ENCODE results near the gene IL31. TPM values are rescaled to one million over a fixed set of nuclear protein-coding genes. Genes with fewer than 3 reads are reported as not detected.

IL31 gene
- total RNA-seq, 1 experiment from 2014 or later = not detected

DNA sequence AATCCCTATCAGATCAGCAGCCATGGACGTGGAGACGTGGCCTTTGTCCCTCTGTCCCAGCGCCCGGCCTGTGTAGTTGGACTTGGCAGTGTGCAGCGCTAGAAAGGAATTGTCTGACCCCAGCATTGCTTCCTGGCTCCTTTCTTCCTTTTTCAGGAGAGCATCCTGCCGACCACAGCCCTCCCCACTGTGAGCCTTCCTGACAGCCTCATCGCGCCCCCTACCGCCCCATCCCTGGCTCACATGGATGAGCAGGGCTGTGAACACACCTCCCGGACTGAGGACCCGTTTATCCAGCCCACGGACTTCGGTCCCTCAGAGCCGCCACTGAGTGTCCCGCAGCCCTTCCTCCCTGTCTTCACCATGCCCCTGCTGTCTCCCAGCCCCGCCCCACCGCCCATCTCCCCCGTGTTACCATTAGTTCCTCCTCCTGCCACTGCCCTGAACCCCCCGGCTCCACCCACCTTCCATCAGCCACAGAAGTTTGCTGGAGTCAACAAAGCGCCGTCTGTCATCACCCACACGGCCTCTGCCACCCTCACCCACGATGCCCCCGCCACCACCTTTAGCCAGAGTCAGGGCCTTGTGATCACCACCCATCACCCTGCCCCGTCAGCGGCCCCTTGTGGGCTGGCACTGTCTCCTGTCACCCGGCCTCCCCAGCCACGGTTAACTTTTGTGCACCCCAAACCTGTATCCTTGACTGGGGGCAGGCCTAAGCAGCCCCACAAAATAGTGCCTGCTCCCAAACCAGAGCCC is 40.6 kb downstream of the IL31 start:
- Histone ChIP-seq H3K36me3 (ENCODE audit: insufficient read depth, low read length, poor library complexity, severe bottlenecking) (peaks cover 19% of the 10 kb centered on the region), H3K4me3 (ENCODE audit: low read depth, low read length, poor library complexity, severe bottlenecking) (no peak overlapping the region), H3K9me3 (ENCODE audit: low read depth, low read length, poor library complexity, severe bottlenecking) (no peaks in the 10 kb centered on the region), H3K27me3 (replicated peaks; ENCODE audit: insufficient read depth, low read depth, low read length, poor library complexity) (no peaks in the 10 kb centered on the region), H3K27ac (ENCODE audit: low read depth, low read length, poor library complexity, severe bottlenecking) (no peak overlapping the region), H3K4me1 (ENCODE audit: insufficient read depth, low read length, poor library complexity, severe bottlenecking) (no peaks in the 10 kb centered on the region)
- TSS peak; percentile 36 for BruUV-seq (replicated peaks)
- no peak for TF ChIP-seq EZH2 (IDR thresholded peaks at IDR 0.05; ENCODE audit: borderline replicate concordance, low read depth, low read length, poor library complexity, severe bottlenecking)
- TF ChIP-seq, protein P1, sequence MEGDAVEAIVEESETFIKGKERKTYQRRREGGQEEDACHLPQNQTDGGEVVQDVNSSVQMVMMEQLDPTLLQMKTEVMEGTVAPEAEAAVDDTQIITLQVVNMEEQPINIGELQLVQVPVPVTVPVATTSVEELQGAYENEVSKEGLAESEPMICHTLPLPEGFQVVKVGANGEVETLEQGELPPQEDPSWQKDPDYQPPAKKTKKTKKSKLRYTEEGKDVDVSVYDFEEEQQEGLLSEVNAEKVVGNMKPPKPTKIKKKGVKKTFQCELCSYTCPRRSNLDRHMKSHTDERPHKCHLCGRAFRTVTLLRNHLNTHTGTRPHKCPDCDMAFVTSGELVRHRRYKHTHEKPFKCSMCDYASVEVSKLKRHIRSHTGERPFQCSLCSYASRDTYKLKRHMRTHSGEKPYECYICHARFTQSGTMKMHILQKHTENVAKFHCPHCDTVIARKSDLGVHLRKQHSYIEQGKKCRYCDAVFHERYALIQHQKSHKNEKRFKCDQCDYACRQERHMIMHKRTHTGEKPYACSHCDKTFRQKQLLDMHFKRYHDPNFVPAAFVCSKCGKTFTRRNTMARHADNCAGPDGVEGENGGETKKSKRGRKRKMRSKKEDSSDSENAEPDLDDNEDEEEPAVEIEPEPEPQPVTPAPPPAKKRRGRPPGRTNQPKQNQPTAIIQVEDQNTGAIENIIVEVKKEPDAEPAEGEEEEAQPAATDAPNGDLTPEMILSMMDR (conservative IDR thresholded peaks at IDR 0.05; ENCODE audit: low read depth, low read length) = no peak
- POLR2A ChIA-PET (ENCODE audit: low non-redundant PET) = no interaction called here
- CTCF ChIA-PET = no interaction called here
- intact Hi-C loops (cut with micrococcal nuclease; ENCODE audit: unreplicated experiment) = loop anchor here (5.0 kb wide), 2 partner anchors 59 to 224 kb away; no protein-coding TSS in a partner anchor
- DNase-seq (ENCODE audit: low spot score) = no peak

GRCh38 chr12:122130150-122130549 is 43.9 kb downstream of the IL31 start:
- DNase-seq (ENCODE audit: low spot score) = no peak
- H3K4me1 ChIP-seq (ENCODE audit: insufficient read depth, low read length, poor library complexity, severe bottlenecking) = peaks cover 15% of the 10 kb centered on the region
- TF ChIP-seq, protein P1 (conservative IDR thresholded peaks at IDR 0.05; ENCODE audit: low read depth, low read length) = no peak
- TF ChIP-seq EZH2 (IDR thresholded peaks at IDR 0.05; ENCODE audit: borderline replicate concordance, low read depth, low read length, poor library complexity, severe bottlenecking) = no peak
- H3K4me3 ChIP-seq (ENCODE audit: low read depth, low read length, poor library complexity, severe bottlenecking) = no peak overlapping the region
- ChIA-PET POLR2A (ENCODE audit: low non-redundant PET) (no interaction called here), CTCF (no interaction called here)
- peaks cover 19% of the 10 kb centered on the region for H3K36me3 ChIP-seq (ENCODE audit: insufficient read depth, low read length, poor library complexity, severe bottlenecking)
- H3K27me3 ChIP-seq (replicated peaks; ENCODE audit: insufficient read depth, low read depth, low read length, poor library complexity) = no peaks in the 10 kb centered on the region
- H3K9me3 ChIP-seq (ENCODE audit: low read depth, low read length, poor library complexity, severe bottlenecking) = no peaks in the 10 kb centered on the region
- no peak overlapping the region for H3K27ac ChIP-seq (ENCODE audit: low read depth, low read length, poor library complexity, severe bottlenecking)
- intact Hi-C loops (cut with micrococcal nuclease; ENCODE audit: unreplicated experiment) = loop anchor here (5.0 kb wide), 2 partner anchors 62 to 227 kb away; no protein-coding TSS in a partner anchor
- BruUV-seq (replicated peaks) = no TSS peak

DNA sequence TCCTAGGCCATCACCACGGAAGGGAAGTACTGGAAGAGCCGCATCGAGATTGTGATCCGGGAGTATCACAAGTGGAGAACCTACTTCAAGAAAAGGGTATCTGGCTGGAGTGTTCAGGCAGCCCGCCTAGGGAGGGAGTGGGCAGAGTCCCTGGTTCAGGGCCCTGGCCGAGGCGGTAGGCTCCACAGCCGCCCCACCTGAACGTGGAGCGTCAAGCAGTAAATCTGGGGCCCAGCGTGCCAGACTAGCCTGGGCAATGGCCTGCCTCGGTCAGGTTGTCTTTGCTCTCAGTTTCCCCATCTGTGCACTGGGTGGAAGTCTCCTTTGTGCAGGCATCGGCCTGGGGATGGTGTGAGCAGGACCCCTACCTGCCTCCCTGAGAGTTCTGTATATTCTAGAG is 44.9 kb downstream of the IL31 start:
- Histone ChIP-seq H3K9me3 (ENCODE audit: low read depth, low read length, poor library complexity, severe bottlenecking) (no peaks in the 10 kb centered on the region), H3K4me3 (ENCODE audit: low read depth, low read length, poor library complexity, severe bottlenecking) (no peak overlapping the region), H3K27me3 (replicated peaks; ENCODE audit: insufficient read depth, low read depth, low read length, poor library complexity) (no peaks in the 10 kb centered on the region), H3K36me3 (ENCODE audit: insufficient read depth, low read length, poor library complexity, severe bottlenecking) (peaks cover 19% of the 10 kb centered on the region), H3K4me1 (ENCODE audit: insufficient read depth, low read length, poor library complexity, severe bottlenecking) (peaks cover 15% of the 10 kb centered on the region), H3K27ac (ENCODE audit: low read depth, low read length, poor library complexity, severe bottlenecking) (no peak overlapping the region)
- CTCF ChIA-PET = no interaction called here
- POLR2A ChIA-PET (ENCODE audit: low non-redundant PET) = no interaction called here
- no peak for TF ChIP-seq EZH2 (IDR thresholded peaks at IDR 0.05; ENCODE audit: borderline replicate concordance, low read depth, low read length, poor library complexity, severe bottlenecking)
- TF ChIP-seq, protein P1 (conservative IDR thresholded peaks at IDR 0.05; ENCODE audit: low read depth, low read length) = no peak
- BruUV-seq (replicated peaks) = no TSS peak
- intact Hi-C loops (cut with micrococcal nuclease; ENCODE audit: unreplicated experiment) = no loop called here
- no peak for DNase-seq (ENCODE audit: low spot score)

All from A673 (cell line).